Pulmonary artery endothelial cell (primary cell): ENCODE measurements around the gene PPP1CB. TPM values are rescaled to one million over a fixed set of nuclear protein-coding genes. Genes with fewer than 3 reads are reported as not detected.

ENCODE experiments used
- total RNA-seq: library from RNA; depleted of rRNA; stranded (reverse); fragments of >200 nt; gene quantifications from 2 replicates; pipeline ENCODE4 v1.2.3, GENCODE V29; 2014

The PPP1CB gene
- total RNA-seq, 1 donor from 2014 or later: 169 TPM

Other genes starting within 250 kb of the PPP1CB start
- gene SPDYA, start 59.0 kb downstream of the PPP1CB start, total RNA-seq: 0.79 and 1.0 TPM in 2 replicates
- gene TRMT61B, start 118.5 kb downstream of the PPP1CB start, total RNA-seq: 12.0 and 18.2 TPM in 2 replicates
- gene WDR43, start 142.8 kb downstream of the PPP1CB start, total RNA-seq: 103 and 105 TPM in 2 replicates
- gene TOGARAM2, start 229.5 kb downstream of the PPP1CB start, total RNA-seq: 0.14 TPM in 1 of 2 replicates, not detected in the other